IPS-15b (cell line): ENCODE results near the gene HMCN1.

Source experiments
- H3K27me3 ChIP-seq: one replicate; pipeline ENCODE4 v1.6.1; 2013; ENCODE audit warnings: low read length; ENCODE audit not compliant: control insufficient read depth, insufficient read depth
- H3K36me3 ChIP-seq: one replicate; pipeline ENCODE4 v1.6.1; 2013; ENCODE audit warnings: low read length; ENCODE audit not compliant: control insufficient read depth, insufficient read depth
- H3K4me1 ChIP-seq: one replicate; pipeline ENCODE4 v1.6.1; 2013; ENCODE audit warnings: mild to moderate bottlenecking, low read length; ENCODE audit not compliant: control insufficient read depth, insufficient read depth
- H3K4me3 ChIP-seq: one replicate; pipeline ENCODE4 v1.5.1; 2013; ENCODE audit warnings: low read depth, low read length
- H3K9ac ChIP-seq: one replicate; pipeline ENCODE4 v1.6.1; 2013; ENCODE audit warnings: low read depth, mild to moderate bottlenecking, low read length
- H3K9me3 ChIP-seq: one replicate; pipeline ENCODE4 v1.6.1; 2013; ENCODE audit warnings: mild to moderate bottlenecking, low read length; ENCODE audit not compliant: control insufficient read depth, insufficient read depth

Gene HMCN1

DNA sequence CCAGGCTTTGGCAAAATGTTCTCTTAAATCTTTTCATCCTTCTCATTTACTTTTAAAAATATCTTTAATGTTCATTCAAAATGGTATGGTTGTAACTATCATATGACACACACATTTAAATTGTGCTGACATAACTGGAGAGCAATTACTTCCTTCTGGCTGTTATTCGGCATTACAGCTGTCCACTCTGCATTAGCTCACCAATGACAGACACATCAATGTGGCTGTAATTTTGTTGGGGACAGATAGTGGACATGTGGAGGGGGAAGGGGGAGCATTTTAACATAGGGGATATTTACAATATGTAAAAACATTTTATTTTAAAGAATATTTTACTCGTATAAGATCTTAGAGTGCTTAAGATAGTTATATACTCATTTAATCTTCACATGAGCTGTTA, 319.8 kb downstream of the HMCN1 start:
- Histone ChIP-seq H3K4me3 (no peak overlapping the region), H3K9ac (no peak overlapping the region), H3K36me3 (no peaks in the 10 kb centered on the region), H3K9me3 (no peaks in the 10 kb centered on the region), H3K27me3 (no peaks in the 10 kb centered on the region), H3K4me1 (no peaks in the 10 kb centered on the region)

DNA sequence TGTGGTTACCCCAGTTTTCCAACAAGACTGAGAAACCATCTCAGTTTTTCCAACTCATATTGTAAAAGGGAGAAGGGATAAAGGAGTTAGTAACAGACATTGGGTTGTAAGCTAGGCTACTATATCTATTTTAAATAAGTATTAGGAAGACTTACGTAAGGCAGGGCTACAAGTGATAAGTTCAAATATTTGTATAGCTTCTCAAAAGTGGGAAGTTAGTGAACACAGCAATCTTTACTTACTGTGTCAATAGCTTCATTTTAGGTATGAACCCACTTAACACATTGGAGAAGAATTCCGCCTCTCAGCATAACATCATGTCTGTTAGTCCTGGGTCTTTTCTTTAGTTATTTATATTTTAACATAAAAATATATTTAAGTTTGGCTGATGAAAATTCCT, 320.7 kb downstream of the HMCN1 start:
- no peak overlapping the region for H3K9ac ChIP-seq
- H3K9me3 ChIP-seq, result no peaks in the 10 kb centered on the region
- no peaks in the 10 kb centered on the region for H3K4me1 ChIP-seq
- H3K4me3 ChIP-seq, result no peak overlapping the region
- no peaks in the 10 kb centered on the region for H3K36me3 ChIP-seq
- H3K27me3 ChIP-seq, result no peaks in the 10 kb centered on the region

DNA sequence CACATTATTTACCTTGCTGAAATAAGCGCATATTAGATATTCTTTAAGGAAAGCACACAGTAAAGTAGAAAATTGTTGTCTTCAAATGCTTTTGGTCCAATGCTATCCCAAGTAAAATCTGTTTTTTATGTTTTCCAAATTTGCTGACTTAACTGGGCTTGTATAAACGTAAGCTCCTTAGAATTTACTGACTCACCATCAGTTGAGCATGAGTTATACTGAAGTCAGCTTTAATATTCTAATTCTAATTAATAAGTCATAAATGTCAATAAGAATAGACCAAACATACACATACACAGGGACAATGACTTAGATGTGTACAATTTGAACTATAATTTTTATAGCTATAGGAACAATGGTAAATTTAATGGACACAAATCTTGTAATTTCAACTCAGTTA, 321.7 kb downstream of the HMCN1 start:
- Histone ChIP-seq H3K4me1 (no peaks in the 10 kb centered on the region), H3K9me3 (no peaks in the 10 kb centered on the region), H3K4me3 (no peak overlapping the region), H3K36me3 (no peaks in the 10 kb centered on the region), H3K9ac (no peak overlapping the region), H3K27me3 (no peaks in the 10 kb centered on the region)

DNA sequence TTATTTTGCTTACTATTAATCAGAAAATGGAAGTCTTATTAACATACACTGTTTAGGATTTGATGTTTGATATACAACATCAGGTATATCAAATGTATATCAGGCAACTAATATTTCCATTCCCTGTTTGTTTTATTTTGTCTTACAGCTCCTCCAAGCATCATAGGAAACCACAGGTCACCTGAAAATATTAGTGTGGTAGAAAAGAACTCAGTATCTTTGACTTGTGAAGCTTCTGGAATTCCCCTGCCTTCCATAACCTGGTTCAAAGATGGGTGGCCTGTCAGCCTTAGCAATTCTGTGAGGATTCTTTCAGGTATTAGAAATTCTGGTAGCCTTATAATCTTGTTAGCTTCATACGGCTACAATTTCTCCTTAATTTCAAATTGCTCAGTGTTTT, 322.9 kb downstream of the HMCN1 start:
- no peak overlapping the region for H3K4me3 ChIP-seq
- H3K9ac ChIP-seq, result no peak overlapping the region
- H3K4me1 ChIP-seq, result no peaks in the 10 kb centered on the region
- no peaks in the 10 kb centered on the region for H3K27me3 ChIP-seq
- no peaks in the 10 kb centered on the region for H3K36me3 ChIP-seq
- no peaks in the 10 kb centered on the region for H3K9me3 ChIP-seq

DNA sequence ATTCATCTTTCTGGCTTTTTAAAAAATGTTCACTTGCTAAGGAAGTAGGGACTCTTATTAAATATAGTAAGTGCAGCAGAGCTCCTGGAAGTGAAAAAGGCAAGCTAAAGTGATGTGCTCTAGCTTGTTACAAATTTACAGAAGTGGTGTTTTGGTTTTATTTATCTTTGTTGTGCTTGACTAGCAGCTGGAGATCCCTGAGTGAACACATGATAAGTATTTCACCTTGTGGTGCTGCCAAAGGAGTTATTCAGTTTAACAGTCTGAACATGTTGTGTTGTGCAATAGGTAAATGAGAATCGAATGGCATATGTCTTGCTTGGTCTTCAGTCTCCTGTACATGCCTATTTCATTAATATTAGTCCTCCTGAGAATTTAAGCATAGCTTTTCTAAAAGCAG, 325.1 kb downstream of the HMCN1 start:
- Histone ChIP-seq H3K4me3 (no peak overlapping the region), H3K9ac (no peak overlapping the region), H3K36me3 (no peaks in the 10 kb centered on the region), H3K4me1 (no peaks in the 10 kb centered on the region), H3K27me3 (no peaks in the 10 kb centered on the region), H3K9me3 (no peaks in the 10 kb centered on the region)

DNA sequence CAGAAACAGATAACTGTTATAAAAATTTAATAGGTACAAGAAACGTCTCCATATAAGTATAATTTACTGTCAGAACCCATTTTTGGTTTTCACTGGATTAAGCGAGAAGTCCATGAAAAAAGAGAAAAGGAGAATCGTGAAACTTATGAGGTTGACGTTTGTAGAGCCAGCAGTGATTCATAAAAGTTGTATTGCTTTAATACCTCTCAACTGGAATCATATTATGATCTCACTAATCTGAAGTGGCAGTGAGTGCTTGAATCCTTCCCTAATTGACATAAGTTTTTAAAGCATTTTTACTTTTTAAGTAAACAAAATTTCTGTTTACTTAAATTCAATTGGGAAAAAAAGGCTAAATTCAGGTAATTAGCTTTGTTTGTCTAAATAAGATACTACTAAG, 325.6 kb downstream of the HMCN1 start:
- no peaks in the 10 kb centered on the region for H3K36me3 ChIP-seq
- no peaks in the 10 kb centered on the region for H3K27me3 ChIP-seq
- no peaks in the 10 kb centered on the region for H3K9me3 ChIP-seq
- H3K4me3 ChIP-seq, result no peak overlapping the region
- H3K4me1 ChIP-seq, result no peaks in the 10 kb centered on the region
- H3K9ac ChIP-seq, result no peak overlapping the region

DNA sequence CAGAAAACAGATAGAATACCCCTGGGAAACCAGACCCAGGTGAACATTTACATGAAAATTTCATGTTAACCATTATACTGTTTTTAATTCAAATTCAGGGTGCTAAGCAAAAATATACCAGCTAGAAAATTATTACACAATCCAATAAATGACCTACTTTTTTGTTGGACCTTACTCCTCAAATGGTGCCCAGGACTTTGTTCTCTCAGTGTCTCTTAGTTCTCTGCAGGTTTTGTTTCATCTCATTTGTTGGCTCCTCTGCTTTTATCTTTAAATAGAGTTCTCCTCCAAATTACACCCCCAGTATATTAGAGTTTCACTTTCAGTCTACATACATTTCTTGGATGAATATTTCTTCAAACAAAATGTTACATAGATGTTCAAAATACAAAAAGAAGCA, 326.0 kb downstream of the HMCN1 start:
- H3K9ac ChIP-seq, result no peak overlapping the region
- H3K27me3 ChIP-seq, result no peaks in the 10 kb centered on the region
- H3K36me3 ChIP-seq, result no peaks in the 10 kb centered on the region
- no peaks in the 10 kb centered on the region for H3K4me1 ChIP-seq
- no peak overlapping the region for H3K4me3 ChIP-seq
- H3K9me3 ChIP-seq, result no peaks in the 10 kb centered on the region

DNA sequence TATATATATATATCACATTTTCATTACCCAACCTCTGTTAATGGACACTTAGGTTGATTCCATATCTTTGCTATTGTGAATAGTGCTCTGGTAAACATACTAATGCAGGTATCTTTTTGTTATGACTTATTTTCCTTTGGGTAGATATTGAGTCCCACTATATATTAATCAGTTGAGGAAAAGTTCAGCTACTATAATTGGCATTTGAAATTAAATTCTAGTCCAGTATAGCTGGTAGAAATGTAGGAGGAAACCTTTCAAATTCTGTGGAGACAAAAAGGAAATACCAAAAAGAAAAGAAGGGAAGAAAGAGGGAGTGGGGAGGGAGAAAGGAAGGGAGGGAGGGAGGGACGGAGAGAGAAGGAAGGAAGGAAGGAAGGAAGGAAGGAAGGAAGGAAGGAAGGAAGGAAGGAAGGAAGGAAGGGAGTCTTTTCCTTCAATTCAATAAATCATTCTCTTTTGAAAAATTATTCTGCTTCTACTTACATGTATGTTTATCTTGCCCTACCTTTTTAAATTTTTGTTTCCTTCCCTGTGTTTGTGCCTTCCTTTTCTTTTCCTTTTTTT, 329.0 kb downstream of the HMCN1 start:
- Histone ChIP-seq H3K36me3 (no peaks in the 10 kb centered on the region), H3K9ac (no peak overlapping the region), H3K4me3 (no peak overlapping the region), H3K9me3 (no peaks in the 10 kb centered on the region), H3K4me1 (no peaks in the 10 kb centered on the region), H3K27me3 (no peaks in the 10 kb centered on the region)

DNA sequence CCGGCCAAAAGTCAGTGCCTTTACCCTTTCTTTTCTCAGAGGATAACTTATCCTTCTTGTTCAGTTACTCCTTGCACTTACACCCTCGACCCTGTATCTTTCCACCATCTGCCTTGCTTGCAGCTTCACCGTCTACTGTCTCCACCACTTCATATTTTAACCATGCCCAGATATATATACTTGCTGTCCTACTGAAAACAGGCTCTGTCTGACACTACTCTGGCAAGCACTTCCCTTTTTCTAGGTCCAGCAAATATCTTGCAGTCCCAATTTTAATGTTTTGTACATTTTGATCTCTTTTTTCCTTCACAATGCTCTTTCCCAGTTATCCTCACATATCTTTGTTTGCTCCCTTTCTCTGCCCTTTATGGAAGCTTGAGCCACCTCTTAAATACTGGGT, 332.2 kb downstream of the HMCN1 start:
- no peaks in the 10 kb centered on the region for H3K27me3 ChIP-seq
- H3K36me3 ChIP-seq, result no peaks in the 10 kb centered on the region

DNA sequence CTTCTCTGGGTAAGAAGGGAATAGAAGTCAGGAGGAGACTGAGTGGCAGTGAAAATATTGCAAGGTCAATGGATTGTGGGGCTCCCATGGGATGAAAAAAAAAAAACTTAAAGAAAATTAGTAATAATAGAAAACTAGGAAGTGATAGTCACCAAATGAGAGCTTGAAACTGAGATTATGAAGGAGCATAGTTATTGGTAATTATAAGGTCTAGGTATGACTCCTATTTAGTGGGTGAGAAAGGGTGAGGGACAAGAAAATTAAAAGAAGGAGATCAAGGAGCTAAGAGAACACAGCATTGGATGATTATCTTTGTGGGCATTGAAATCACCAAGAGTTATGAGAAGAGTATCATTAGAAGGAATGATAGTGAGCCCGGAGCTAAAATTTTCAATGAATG, 339.5 kb downstream of the HMCN1 start:
- no peaks in the 10 kb centered on the region for H3K27me3 ChIP-seq
- no peaks in the 10 kb centered on the region for H3K9me3 ChIP-seq
- H3K36me3 ChIP-seq, result no peaks in the 10 kb centered on the region
- H3K9ac ChIP-seq, result no peak overlapping the region
- H3K4me1 ChIP-seq, result no peaks in the 10 kb centered on the region
- H3K4me3 ChIP-seq, result no peak overlapping the region

More for the DNA sequence above, 332.2 kb downstream of the HMCN1 start:
- H3K4me1 ChIP-seq, result no peaks in the 10 kb centered on the region
- no peak overlapping the region for H3K9ac ChIP-seq
- no peak overlapping the region for H3K4me3 ChIP-seq
- no peaks in the 10 kb centered on the region for H3K9me3 ChIP-seq

DNA sequence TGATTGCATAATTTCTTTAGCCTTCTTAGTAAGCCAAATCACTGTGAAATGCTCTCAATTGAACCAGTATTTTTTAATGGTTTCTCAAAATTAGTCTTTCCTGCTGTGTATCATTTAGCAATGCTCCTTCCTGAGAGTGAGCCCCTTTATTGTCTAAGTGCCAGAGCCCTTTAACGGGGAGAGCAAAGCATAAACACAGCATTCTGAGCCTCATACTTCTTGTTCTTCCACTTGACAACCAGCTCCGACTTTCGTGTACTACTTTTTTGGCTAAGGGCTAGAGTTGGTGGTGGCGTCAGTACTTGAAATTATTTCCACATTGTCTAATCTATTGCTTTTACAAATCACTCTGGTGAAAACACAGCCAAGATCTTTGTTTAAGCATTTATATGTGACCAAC, 341.8 kb downstream of the HMCN1 start:
- Histone ChIP-seq H3K9ac (no peak overlapping the region), H3K27me3 (no peaks in the 10 kb centered on the region), H3K9me3 (no peaks in the 10 kb centered on the region), H3K4me3 (no peak overlapping the region), H3K36me3 (no peaks in the 10 kb centered on the region), H3K4me1 (no peaks in the 10 kb centered on the region)

DNA sequence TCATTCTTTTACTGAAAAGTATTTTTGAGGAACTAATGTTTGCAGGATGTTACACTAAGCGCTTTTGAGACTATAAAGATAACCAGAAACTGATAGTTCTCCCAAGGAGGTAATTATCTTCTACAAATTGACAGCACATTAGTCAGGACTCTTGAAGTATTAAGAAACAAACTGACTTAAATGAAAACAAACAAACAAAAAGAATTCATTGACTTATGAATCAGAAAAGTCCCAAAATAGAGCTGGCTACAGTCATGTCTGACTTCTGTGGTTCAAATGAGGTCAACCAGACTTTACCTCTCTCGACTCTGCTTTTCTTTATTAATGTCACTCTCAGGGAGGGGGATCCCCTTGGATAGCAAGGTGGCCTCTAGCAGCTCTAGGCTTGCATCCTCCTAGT, 344.1 kb downstream of the HMCN1 start:
- no peaks in the 10 kb centered on the region for H3K36me3 ChIP-seq
- no peaks in the 10 kb centered on the region for H3K27me3 ChIP-seq

More for the DNA sequence above, 344.1 kb downstream of the HMCN1 start:
- Histone ChIP-seq H3K4me3 (no peak overlapping the region), H3K9me3 (no peaks in the 10 kb centered on the region), H3K4me1 (no peaks in the 10 kb centered on the region), H3K9ac (no peak overlapping the region)
